CD4-positive, alpha-beta T cell treated with Interleukin-4 for 4 hours (primary cell): ENCODE measurements around the gene KAZN.

Source experiments
- DNase-seq: peaks from one replicate; pipeline ENCODE4 v3.0.0-alpha.2; 2020

Gene KAZN

GRCh38 chr1:14590411-14591180, 7.9 kb upstream of the KAZN start:
- no peak for DNase-seq

GRCh38 chr1:14591600-14591999, 6.9 kb upstream of the KAZN start:
- DNase-seq, result no peak

- no peak for DNase-seq
Observed at GRCh38 chr1:14592004-14592631, 6.4 kb upstream of the KAZN start.

- no peak for DNase-seq
Observed at GRCh38 chr1:14593302-14593701, 5.2 kb upstream of the KAZN start.

- DNase-seq, result no peak
Observed at GRCh38 chr1:14594045-14594444, 4.4 kb upstream of the KAZN start.

GRCh38 chr1:14596591-14596990, 1.9 kb upstream of the KAZN start:
- DNase-seq, result no peak

- DNase-seq, result no peak
Observed at GRCh38 chr1:14597343-14598006, 1.0 kb upstream of the KAZN start.

- DNase-seq, result no peak
Observed at GRCh38 chr1:14598007-14598497, 433 bp upstream of the KAZN start.

GRCh38 chr1:14599183-14599791, 802 bp downstream of the KAZN start:
- no peak for DNase-seq

GRCh38 chr1:14599800-14600199, 1.3 kb downstream of the KAZN start:
- DNase-seq, result no peak

GRCh38 chr1:14600405-14601112, 2.1 kb downstream of the KAZN start:
- no peak for DNase-seq

- DNase-seq, result no peak
Observed at GRCh38 chr1:14602136-14602535, 3.7 kb downstream of the KAZN start.

GRCh38 chr1:14603645-14604044, 5.2 kb downstream of the KAZN start:
- no peak for DNase-seq

GRCh38 chr1:14604414-14604813, 5.9 kb downstream of the KAZN start:
- no peak for DNase-seq

GRCh38 chr1:14605945-14606344, 7.5 kb downstream of the KAZN start:
- no peak for DNase-seq

GRCh38 chr1:14606632-14607031, 8.1 kb downstream of the KAZN start:
- DNase-seq, result no peak

- DNase-seq, result no peak
Observed at GRCh38 chr1:14607295-14607694, 8.8 kb downstream of the KAZN start.

- no peak for DNase-seq
Observed at GRCh38 chr1:14608308-14608707, 9.8 kb downstream of the KAZN start.

GRCh38 chr1:14610761-14611160, 12.3 kb downstream of the KAZN start:
- no peak for DNase-seq

- no peak for DNase-seq
Observed at GRCh38 chr1:14611792-14612191, 13.3 kb downstream of the KAZN start.

- DNase-seq, result no peak
Observed at GRCh38 chr1:14612256-14612655, 13.8 kb downstream of the KAZN start.

- DNase-seq, result no peak
Observed at GRCh38 chr1:14613926-14614325, 15.4 kb downstream of the KAZN start.

- DNase-seq, result no peak
Observed at GRCh38 chr1:14614341-14614740, 15.9 kb downstream of the KAZN start.
